ENCODE measurements around the gene NPTN.
"Not testable (repeated sequence)": the region's sequence is repeated elsewhere in the genome, so short reads cannot be mapped to it uniquely, and the experiment has no call there.

NPTN gene

GRCh38 chr15:73573037-73573436 lies 60.2 kb downstream of the NPTN start:
- DNase-seq (ENCODE audit: extremely low read depth in 1 of 2, low read depth in 1 of 2): no peak

GRCh38 chr15:73572296-73572695 lies 60.9 kb downstream of the NPTN start:
- DNase-seq (ENCODE audit: extremely low read depth in 1 of 2, low read depth in 1 of 2): no peak

- no peak for DNase-seq (ENCODE audit: extremely low read depth in 1 of 2, low read depth in 1 of 2)
Measured at GRCh38 chr15:73571346-73571745, 61.8 kb downstream of the NPTN start.

- no peak for DNase-seq (ENCODE audit: extremely low read depth in 1 of 2, low read depth in 1 of 2)
Measured at GRCh38 chr15:73570355-73571032, 62.7 kb downstream of the NPTN start.

- no peak for DNase-seq (ENCODE audit: extremely low read depth in 1 of 2, low read depth in 1 of 2)
Measured at GRCh38 chr15:73569361-73569760, 63.8 kb downstream of the NPTN start.

GRCh38 chr15:73568564-73569280 lies 64.5 kb downstream of the NPTN start:
- no peak for DNase-seq (ENCODE audit: extremely low read depth in 1 of 2, low read depth in 1 of 2)

GRCh38 chr15:73567020-73567419 lies 66.2 kb downstream of the NPTN start:
- no peak for DNase-seq (ENCODE audit: extremely low read depth in 1 of 2, low read depth in 1 of 2)

- DNase-seq (ENCODE audit: extremely low read depth in 1 of 2, low read depth in 1 of 2): no peak
Measured at GRCh38 chr15:73564255-73564654, 68.9 kb downstream of the NPTN start.

GRCh38 chr15:73560501-73561117 lies 72.6 kb downstream of the NPTN start:
- no peak for DNase-seq (ENCODE audit: extremely low read depth in 1 of 2, low read depth in 1 of 2)

GRCh38 chr15:73558529-73558928 lies 74.7 kb downstream of the NPTN start:
- no peak for DNase-seq (ENCODE audit: extremely low read depth in 1 of 2, low read depth in 1 of 2)

GRCh38 chr15:73555080-73555479 lies 78.1 kb downstream of the NPTN start:
- no peak for DNase-seq (ENCODE audit: extremely low read depth in 1 of 2, low read depth in 1 of 2)

GRCh38 chr15:73550190-73550589 lies 83.0 kb downstream of the NPTN start:
- DNase-seq (ENCODE audit: extremely low read depth in 1 of 2, low read depth in 1 of 2): no peak

GRCh38 chr15:73548925-73549324 lies 84.3 kb downstream of the NPTN start:
- not testable (repeated sequence) for DNase-seq (ENCODE audit: extremely low read depth in 1 of 2, low read depth in 1 of 2)

- DNase-seq (ENCODE audit: extremely low read depth in 1 of 2, low read depth in 1 of 2): no peak
Measured at GRCh38 chr15:73541479-73541878, 91.7 kb downstream of the NPTN start.

GRCh38 chr15:73540161-73540560 lies 93.0 kb downstream of the NPTN start:
- no peak for DNase-seq (ENCODE audit: extremely low read depth in 1 of 2, low read depth in 1 of 2)

- DNase-seq (ENCODE audit: extremely low read depth in 1 of 2, low read depth in 1 of 2): no peak
Measured at GRCh38 chr15:73539212-73540128, 93.7 kb downstream of the NPTN start.

GRCh38 chr15:73538563-73539211 lies 94.5 kb downstream of the NPTN start:
- DNase-seq (ENCODE audit: extremely low read depth in 1 of 2, low read depth in 1 of 2): no peak

- DNase-seq (ENCODE audit: extremely low read depth in 1 of 2, low read depth in 1 of 2): no peak
Measured at GRCh38 chr15:73538123-73538522, 95.1 kb downstream of the NPTN start.

- DNase-seq (ENCODE audit: extremely low read depth in 1 of 2, low read depth in 1 of 2): no peak
Measured at GRCh38 chr15:73530649-73531048, 102.5 kb downstream of the NPTN start.

- DNase-seq (ENCODE audit: extremely low read depth in 1 of 2, low read depth in 1 of 2): no peak
Measured at GRCh38 chr15:73527598-73527997, 105.6 kb downstream of the NPTN start.

- no peak for DNase-seq (ENCODE audit: extremely low read depth in 1 of 2, low read depth in 1 of 2)
Measured at GRCh38 chr15:73524919-73525318, 108.3 kb downstream of the NPTN start.

Measured in stimulated activated CD8-positive, alpha-beta memory T cell treated with anti-CD3 and anti-CD28 coated beads, Interleukin-7, amount 100 ng/mL, for 48 hours (primary cell).